Activated naive CD4-positive, alpha-beta T cell treated with anti-CD3 and anti-CD28 coated beads, Interleukin-2, amount 50 U/mL, for 24 hours (primary cell): ENCODE results near the gene ICA1.

Experiments used
- H3K27ac Mint-ChIP-seq: one replicate; pipeline ENCODE4 v1.8.0; 2021; ENCODE audit warnings: mild to moderate bottlenecking, mixed read lengths
- H3K27me3 Mint-ChIP-seq: one replicate; pipeline ENCODE4 v1.8.0; 2021; ENCODE audit warnings: mixed read lengths
- H3K36me3 Mint-ChIP-seq: one replicate; pipeline ENCODE4 v1.8.0; 2021; ENCODE audit warnings: mixed read lengths
- H3K4me1 Mint-ChIP-seq: one replicate; pipeline ENCODE4 v1.8.0; 2021; ENCODE audit warnings: mixed read lengths
- H3K4me3 Mint-ChIP-seq: one replicate; pipeline ENCODE4 v1.8.0; 2021; ENCODE audit warnings: mild to moderate bottlenecking, mixed read lengths
- H3K9me3 Mint-ChIP-seq: one replicate; pipeline ENCODE4 v1.8.0; 2021; ENCODE audit warnings: mixed read lengths

ICA1 gene

GRCh38 chr7:8175929-8176369 lies 86.0 kb downstream of the ICA1 start:
- H3K4me1 Mint-ChIP-seq = peaks cover 64% of the 10 kb centered on the region
- peak overlapping the region; percentile 58 for H3K4me3 Mint-ChIP-seq
- H3K27ac Mint-ChIP-seq = peak overlapping the region; percentile 79
- peaks cover 5% of the 10 kb centered on the region for H3K9me3 Mint-ChIP-seq
- no peaks in the 10 kb centered on the region for H3K27me3 Mint-ChIP-seq
- H3K36me3 Mint-ChIP-seq = no peaks in the 10 kb centered on the region

DNA sequence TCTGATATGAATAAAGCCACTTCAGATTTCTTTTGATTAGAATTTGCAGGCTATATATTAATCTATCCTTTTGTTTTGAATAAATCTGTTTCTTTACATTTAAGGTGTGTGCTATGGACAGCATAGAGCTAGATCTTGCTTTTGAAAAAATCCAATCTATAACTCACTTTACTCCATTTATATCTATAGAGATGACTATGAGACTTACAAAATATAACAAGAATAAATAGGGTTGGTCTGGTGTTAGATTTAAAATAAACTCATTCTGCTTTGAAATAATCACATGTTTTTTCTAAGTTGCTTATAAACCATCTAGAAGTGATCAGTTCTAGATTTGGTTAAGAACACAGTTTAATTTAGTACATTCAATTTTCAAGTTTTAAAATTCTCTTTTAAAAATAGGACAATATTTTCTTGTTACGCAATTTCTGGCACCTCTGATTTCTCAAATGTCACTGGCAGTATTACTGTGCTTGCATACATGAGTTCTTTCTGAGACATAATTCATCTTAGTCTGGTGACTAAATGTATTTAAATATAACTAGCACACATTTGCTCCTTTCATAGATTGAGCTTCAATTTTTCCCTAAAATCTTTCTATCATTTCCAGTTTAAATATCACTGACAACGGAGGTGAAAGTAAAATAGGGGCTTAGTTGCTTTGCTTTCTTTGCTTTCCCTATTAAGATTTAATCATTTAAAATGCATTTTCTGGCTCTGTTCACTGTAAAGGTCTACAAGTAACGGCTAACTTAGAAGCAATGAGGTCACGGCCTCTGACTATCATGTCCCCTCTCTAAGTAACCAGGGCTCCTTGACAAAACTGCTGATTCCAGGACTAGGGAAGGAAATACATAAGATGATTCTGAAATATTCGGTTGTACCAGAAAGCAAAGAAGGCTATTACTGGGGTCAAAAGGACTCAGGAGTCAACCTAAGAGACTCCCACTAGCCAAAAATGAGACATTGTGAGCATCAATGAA lies 89.3 kb downstream of the ICA1 start:
- Mint-ChIP-seq H3K36me3 (no peaks in the 10 kb centered on the region), H3K9me3 (no peaks in the 10 kb centered on the region), H3K4me1 (peaks cover 40% of the 10 kb centered on the region), H3K27ac (no peak overlapping the region), H3K4me3 (no peak overlapping the region), H3K27me3 (no peaks in the 10 kb centered on the region)

DNA sequence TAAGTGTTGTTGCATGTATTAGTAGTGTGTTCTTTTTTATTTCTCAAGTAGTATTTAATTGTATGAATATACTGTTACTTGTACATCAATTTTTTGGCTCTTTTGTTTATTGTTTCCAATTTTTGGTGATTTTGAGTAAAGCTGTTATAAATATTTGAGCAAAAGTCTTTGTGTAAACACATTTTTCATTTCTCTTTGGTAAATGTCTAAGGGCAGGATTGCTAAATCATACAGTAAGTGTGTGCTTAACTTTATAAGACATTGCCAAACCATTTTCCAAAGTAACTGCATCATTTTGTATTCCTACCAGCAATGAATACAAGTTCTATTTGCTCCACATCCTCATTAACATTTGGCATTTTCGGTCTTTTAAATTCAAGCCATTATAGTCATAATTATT lies 92.8 kb downstream of the ICA1 start:
- no peaks in the 10 kb centered on the region for H3K9me3 Mint-ChIP-seq
- H3K27ac Mint-ChIP-seq = no peak overlapping the region
- peaks cover 6% of the 10 kb centered on the region for H3K4me1 Mint-ChIP-seq
- H3K27me3 Mint-ChIP-seq = no peaks in the 10 kb centered on the region
- H3K4me3 Mint-ChIP-seq = no peak overlapping the region
- no peaks in the 10 kb centered on the region for H3K36me3 Mint-ChIP-seq

DNA sequence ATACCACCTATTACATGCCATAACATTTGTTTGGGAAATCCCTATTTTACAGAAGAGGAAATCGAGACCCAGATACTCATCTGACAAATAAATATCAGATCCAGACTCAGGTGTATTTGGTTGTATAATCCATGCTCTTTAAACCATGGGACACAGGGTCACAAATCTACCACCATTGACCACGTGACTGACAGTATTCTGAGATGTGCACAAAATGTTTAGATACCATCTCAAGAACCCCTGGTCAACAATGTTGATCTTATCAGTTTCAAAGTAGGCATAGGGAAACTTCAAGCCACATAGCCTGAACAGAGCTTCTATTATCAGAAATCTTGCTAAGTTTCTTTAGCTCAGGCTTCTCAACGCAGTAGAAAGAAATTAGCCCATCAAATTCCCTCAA lies 93.6 kb downstream of the ICA1 start:
- no peaks in the 10 kb centered on the region for H3K4me1 Mint-ChIP-seq

GRCh38 chr7:8165150-8165549 lies 96.8 kb downstream of the ICA1 start:
- Mint-ChIP-seq H3K27ac (no peak overlapping the region), H3K9me3 (no peaks in the 10 kb centered on the region), H3K27me3 (no peaks in the 10 kb centered on the region), H3K4me1 (no peaks in the 10 kb centered on the region), H3K36me3 (no peaks in the 10 kb centered on the region), H3K4me3 (no peak overlapping the region)

More for the DNA sequence above, 93.6 kb downstream of the ICA1 start:
- Mint-ChIP-seq H3K27ac (no peak overlapping the region), H3K27me3 (no peaks in the 10 kb centered on the region), H3K4me3 (no peak overlapping the region), H3K36me3 (no peaks in the 10 kb centered on the region), H3K9me3 (no peaks in the 10 kb centered on the region)

DNA sequence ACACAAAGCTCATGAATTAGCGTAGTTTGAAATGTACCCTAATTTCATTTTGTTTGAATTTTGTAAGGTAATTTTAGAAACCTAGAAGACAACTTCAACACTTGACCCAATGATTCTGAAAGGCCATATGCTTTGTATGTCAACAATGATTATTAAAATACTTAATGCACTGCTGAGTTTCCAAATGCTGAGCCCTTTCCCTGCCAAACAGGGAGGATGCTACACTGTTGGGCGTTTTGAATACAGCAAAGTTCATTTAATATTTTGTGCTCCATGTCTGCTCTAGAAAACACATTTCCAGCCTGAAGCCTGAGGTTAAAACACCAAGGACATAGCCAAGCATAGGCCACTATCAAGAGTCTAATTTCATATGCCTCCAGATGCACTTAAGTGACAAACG lies 99.8 kb downstream of the ICA1 start:
- no peaks in the 10 kb centered on the region for H3K4me1 Mint-ChIP-seq

DNA sequence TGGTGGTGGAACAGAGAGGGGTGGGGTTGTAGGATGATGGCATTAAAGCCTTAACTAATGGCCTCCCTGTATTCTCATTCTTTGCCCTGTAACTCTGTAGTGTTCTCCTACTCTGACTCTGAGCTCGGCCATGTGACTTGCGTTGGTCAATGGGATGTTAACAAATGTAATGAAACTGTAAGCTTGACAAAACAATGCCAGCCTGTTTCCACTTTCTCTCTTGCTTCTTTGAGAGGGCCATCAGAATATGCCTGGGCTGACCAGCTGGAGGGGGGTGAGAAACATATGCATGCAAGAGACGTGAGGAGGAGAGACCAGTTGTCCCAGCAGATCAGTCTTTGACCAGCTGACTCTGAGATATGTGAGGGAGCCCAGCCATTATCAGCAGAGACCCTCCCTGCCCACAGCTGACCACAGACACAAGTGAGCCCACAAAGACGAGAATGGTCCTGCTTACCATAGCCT lies 100.6 kb downstream of the ICA1 start:
- Mint-ChIP-seq H3K9me3 (no peaks in the 10 kb centered on the region), H3K27me3 (no peaks in the 10 kb centered on the region), H3K4me3 (no peak overlapping the region), H3K27ac (no peak overlapping the region), H3K4me1 (no peaks in the 10 kb centered on the region), H3K36me3 (no peaks in the 10 kb centered on the region)

More for the DNA sequence above, 99.8 kb downstream of the ICA1 start:
- Mint-ChIP-seq H3K27ac (no peak overlapping the region), H3K4me3 (no peak overlapping the region), H3K9me3 (no peaks in the 10 kb centered on the region), H3K27me3 (no peaks in the 10 kb centered on the region), H3K36me3 (no peaks in the 10 kb centered on the region)

DNA sequence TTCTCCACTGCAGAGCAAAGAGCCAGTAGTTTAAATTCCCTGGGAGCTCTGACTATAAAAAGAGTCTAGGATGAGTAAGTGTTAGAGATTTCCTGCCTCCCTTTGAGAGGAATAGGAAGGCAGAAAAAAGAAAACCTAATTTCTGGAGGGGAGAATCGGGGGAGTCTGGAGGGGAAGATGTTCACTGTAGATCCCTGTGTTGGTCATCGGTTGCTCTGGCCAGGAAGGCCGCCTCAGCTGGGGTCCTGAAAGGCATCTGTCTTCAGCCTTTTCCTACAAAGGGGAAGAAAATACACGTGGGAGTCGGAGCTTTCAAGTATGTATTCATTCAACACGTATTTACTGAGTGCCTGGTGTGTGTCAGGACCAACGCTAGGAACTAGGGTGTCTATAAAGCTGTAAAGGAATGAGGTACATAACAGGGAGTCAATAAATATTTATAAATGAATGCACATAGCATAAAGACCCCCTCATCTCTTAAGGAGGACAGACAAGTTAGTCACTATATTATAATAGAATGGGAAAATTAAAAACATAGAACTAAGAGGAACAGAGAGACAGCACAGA lies 101.1 kb downstream of the ICA1 start:
- no peak overlapping the region for H3K27ac Mint-ChIP-seq
- H3K27me3 Mint-ChIP-seq = no peaks in the 10 kb centered on the region
- no peaks in the 10 kb centered on the region for H3K9me3 Mint-ChIP-seq
- H3K36me3 Mint-ChIP-seq = no peaks in the 10 kb centered on the region
- no peaks in the 10 kb centered on the region for H3K4me1 Mint-ChIP-seq
- H3K4me3 Mint-ChIP-seq = no peak overlapping the region

GRCh38 chr7:8160250-8160649 lies 101.7 kb downstream of the ICA1 start:
- no peak overlapping the region for H3K4me3 Mint-ChIP-seq
- H3K27me3 Mint-ChIP-seq = no peaks in the 10 kb centered on the region
- H3K9me3 Mint-ChIP-seq = no peaks in the 10 kb centered on the region
- H3K36me3 Mint-ChIP-seq = no peaks in the 10 kb centered on the region
- no peak overlapping the region for H3K27ac Mint-ChIP-seq
- no peaks in the 10 kb centered on the region for H3K4me1 Mint-ChIP-seq

- Mint-ChIP-seq H3K27me3 (no peaks in the 10 kb centered on the region), H3K36me3 (no peaks in the 10 kb centered on the region), H3K27ac (no peak overlapping the region), H3K4me3 (no peak overlapping the region), H3K9me3 (no peaks in the 10 kb centered on the region), H3K4me1 (no peaks in the 10 kb centered on the region)
These were observed 102.4 kb downstream of the ICA1 start for GRCh38 chr7:8159595-8159994.

- Mint-ChIP-seq H3K27me3 (no peaks in the 10 kb centered on the region), H3K36me3 (no peaks in the 10 kb centered on the region), H3K4me3 (no peak overlapping the region), H3K4me1 (peaks cover 7% of the 10 kb centered on the region), H3K9me3 (peaks cover 7% of the 10 kb centered on the region), H3K27ac (no peak overlapping the region)
These were observed 104.7 kb downstream of the ICA1 start for GRCh38 chr7:8157296-8157695.

DNA sequence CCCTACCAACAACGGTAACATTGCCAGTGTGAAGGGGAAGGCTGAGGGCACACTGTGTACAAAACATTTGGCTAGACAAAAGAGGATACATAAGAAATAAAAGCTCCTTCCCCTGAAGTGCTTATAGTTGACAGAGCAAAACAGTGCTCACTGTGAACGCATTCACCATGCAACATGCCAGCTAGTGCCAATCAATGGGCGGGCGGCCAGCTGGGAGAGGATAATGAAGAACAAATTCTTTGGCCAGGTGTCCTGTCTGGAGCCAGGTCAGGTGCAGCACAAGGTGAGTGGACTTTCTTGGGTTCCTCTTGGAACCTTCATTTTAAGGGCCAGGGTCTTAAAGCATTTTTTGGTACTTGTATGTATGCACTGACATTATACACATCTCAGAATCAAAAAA lies 106.1 kb downstream of the ICA1 start:
- Mint-ChIP-seq H3K4me1 (peaks cover 15% of the 10 kb centered on the region), H3K27ac (no peak overlapping the region), H3K4me3 (no peak overlapping the region)

GRCh38 chr7:8154272-8154671 lies 107.7 kb downstream of the ICA1 start:
- Mint-ChIP-seq H3K9me3 (peaks cover 7% of the 10 kb centered on the region), H3K36me3 (peaks cover 2% of the 10 kb centered on the region), H3K4me3 (no peak overlapping the region), H3K27ac (no peak overlapping the region), H3K4me1 (peaks cover 31% of the 10 kb centered on the region), H3K27me3 (no peaks in the 10 kb centered on the region)

More for the DNA sequence above, 106.1 kb downstream of the ICA1 start:
- peaks cover 2% of the 10 kb centered on the region for H3K36me3 Mint-ChIP-seq
- no peaks in the 10 kb centered on the region for H3K27me3 Mint-ChIP-seq
- H3K9me3 Mint-ChIP-seq = peaks cover 7% of the 10 kb centered on the region

DNA sequence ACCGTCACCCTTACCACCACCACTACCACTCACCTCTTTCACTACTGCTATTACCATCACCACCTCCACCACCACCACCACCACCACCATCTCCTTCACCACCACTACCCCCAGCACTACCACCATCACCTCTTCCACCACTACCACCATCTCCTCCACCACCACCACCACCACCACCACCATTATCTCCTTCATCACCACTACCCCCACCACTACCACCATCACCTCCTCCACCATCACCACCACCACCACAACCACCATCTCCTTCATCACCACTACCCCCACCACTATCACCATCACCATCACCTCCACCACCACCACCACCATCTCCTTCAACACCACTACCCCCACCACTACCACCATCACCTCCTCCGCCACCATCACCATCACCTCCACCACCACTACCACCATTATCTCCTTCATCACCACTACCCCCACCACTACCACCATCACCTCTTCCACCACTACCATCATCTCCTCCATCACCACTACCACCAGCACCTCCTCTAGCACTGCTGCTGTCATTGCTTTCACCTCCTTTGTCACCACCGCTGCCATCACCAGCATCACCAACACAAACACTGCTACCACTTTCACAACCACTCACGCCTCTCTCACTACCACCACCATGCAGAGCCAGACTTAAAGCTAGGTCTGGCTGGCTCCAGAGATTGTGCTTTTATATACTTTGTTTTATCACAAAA lies 109.3 kb downstream of the ICA1 start:
- Mint-ChIP-seq H3K9me3 (peaks cover 7% of the 10 kb centered on the region), H3K36me3 (peaks cover 2% of the 10 kb centered on the region), H3K4me1 (peaks cover 41% of the 10 kb centered on the region), H3K4me3 (no peak overlapping the region), H3K27ac (peak overlapping the region; percentile 9), H3K27me3 (no peaks in the 10 kb centered on the region)

DNA sequence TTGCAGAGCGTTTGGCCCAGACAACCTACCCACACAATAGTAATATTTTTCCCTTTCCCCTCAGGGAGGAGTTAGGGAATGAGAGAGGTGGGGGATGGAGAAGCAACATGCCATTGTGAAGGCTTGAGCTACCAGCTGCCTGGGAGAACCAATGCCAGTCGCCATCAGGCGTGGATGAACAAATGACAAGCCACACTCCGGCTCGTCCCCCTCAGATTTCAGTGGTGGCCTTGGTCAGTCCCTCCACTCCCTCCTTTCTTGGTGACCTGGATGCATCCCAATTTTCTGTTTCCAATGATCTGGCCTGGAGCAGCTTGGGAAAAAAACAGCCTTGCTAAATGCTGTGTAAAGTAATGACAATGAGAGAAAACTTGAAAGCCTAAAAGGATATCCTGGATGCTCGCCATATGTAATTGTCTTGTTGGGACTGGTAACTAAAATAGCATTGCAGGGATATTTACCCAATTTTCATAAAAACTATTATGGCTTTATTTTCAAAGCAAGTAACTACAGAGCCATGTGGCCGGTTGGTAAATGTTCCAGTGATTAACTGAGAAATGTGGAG lies 110.7 kb downstream of the ICA1 start:
- Mint-ChIP-seq H3K36me3 (peaks cover 2% of the 10 kb centered on the region), H3K27me3 (no peaks in the 10 kb centered on the region), H3K4me1 (peaks cover 49% of the 10 kb centered on the region), H3K9me3 (peaks cover 7% of the 10 kb centered on the region), H3K27ac (peak overlapping the region; percentile 5), H3K4me3 (no peak overlapping the region)
